HTR-8/SVneo (cell line): ENCODE data around the gene TUBA3D.
"Not testable (repeated sequence)": the region's sequence is repeated elsewhere in the genome, so short reads cannot be mapped to it uniquely, and the experiment has no call there.

Source experiments
- DNase-seq: peaks from one replicate; pipeline ENCODE4 v3.0.0; 2011; ENCODE audit warnings: low spot score, mixed read lengths; ENCODE audit not compliant: insufficient read length
- FAIRE-seq: peaks from 2 replicates; lab custom pipeline; 2011; peaks lifted over from hg19 to GRCh38; lab: Jason Lieb, UNC

Gene TUBA3D

DNA sequence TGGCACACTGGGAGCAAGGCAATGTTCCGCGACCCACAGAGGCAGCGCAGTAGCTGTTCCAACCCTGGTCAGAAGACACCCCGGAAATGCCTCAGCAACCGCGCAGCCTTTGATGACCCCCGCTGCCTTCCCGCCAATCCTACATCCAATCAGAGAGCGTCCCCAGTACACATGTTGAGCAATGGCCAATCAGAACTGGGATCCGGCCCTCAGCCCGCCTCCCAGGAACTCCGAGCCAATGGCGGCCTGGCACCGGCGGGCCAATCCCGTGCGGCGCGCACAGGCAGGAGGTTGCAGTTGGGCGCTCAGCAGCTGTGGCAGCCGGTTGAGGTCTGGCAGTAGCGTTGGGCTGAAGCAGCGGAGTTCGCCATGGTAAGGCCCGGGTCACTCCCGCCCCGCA, at the start of gene TUBA3D:
Gene TUBA3D, plus strand, starts transcription at position 289 of the 400 bp plus-strand sequence. Its CDS starts 81 bp downstream, at position 370.
- no peak for FAIRE-seq
- no peak for DNase-seq

DNA sequence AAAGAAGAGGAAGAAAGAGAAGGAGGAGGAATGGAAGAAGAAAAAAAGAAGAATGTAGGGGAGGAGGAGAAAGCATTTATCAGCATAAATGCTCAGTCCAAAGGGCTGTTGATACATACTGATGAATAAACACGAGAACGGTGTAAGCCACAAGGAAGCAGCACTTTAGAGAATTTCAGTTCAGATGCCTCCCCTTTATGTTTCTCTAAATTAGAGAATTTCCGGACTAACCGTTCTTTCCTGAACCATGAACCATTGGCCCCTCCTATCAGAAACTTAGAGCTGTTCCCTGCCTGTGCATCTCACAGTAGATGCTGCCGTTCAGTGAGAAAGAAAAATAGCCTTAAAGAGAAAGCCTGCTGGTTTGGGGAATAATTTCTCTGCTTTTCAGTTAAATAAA, 49.2 kb upstream of the TUBA3D start:
- FAIRE-seq (no peak), DNase-seq (no peak)

DNA sequence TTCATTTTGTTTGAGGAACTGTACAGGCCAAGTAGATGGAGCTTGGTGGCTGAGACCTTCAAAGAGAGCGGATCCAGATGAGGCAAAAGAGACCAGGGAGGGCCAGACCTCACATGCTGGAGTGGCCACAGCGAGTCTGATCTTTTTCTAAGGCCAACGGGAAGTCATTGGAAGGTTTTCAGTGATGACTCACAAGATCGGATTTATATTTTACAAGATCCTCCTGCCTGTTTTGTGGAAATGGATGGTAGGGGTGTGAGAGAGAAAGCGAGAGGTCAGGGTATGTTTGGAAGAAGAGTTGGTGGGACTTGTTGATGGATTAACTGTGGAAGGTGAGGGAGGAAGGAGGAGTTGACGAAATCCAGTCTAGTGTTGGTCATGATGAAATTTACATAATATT, 44.6 kb upstream of the TUBA3D start:
- DNase-seq (peak; percentile 11), FAIRE-seq (no peak)

DNA sequence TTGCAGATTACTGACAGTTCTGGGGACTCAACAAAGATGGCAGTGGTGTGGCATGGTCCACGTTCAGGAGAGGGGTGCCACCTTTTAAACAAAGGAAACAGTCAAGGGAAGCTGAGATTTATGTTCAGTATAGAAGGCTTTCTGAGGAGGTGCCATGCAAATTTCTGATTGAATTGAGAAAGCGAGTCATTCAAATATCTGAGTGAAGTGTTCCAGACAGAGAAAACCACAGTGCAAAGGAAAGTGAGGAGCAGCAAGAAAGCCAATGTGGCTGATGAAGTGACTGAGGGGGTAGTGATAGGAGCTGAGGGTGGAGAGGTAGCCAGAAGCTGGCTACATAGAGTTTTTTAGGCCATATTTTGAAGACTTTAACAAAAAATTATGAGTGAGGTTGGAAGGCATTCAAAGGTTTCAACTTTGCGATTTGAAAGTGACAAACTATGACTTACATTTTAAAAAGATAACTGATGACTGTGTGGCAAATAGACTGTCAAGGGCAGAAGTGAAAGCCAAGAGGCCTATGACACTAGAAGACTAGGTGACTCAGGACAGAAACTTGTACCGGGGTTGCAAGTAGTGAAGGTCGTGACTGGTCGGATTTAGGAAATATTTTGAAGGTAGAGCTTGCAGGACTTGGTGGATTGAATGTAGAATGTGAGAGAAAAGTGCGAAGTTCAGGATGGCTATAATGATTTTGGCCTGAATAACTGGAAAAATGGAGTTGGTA, 35.0 kb upstream of the TUBA3D start:
- DNase-seq, result not testable (repeated sequence)
- FAIRE-seq, result peak; percentile 31

DNA sequence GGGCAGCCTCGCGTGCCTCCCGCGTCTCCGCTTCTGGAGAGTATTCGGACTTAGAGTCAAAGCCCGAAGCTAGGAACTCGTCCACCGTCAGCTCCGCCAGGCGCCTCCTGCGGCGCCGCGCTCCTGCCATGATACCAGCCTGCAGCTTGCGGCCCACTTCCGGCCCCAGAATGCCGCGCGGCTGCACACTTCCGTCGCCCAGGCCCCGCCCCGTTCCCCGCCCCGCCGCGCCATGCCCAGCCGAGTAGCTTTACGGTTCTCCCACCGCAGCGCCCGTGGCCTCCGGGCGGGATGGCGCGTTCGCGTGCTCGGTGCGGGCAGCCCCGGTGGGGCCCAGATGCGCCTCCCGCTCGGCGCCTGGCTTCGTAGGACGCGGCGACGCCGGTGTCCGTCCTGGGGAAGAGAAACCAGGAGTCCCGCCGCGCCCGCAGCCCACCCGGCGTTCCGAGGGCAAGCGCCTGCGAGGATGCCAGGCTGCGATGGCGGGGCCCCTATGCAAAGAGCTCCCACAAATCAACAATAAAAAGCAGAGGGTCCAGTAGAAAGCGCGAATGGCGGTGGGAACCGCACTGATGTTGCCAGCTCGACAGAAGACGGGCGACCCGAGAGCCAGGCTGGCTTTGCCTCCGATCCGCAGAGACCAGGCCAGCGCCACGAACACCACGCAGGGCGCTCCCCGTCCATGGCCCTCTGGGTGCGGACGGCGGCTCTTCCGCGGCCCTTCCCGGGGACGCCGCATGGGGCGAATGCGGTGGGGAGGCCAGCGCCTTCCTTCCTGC, 31.0 kb upstream of the TUBA3D start:
- not testable (repeated sequence) for FAIRE-seq, DNase-seq

DNA sequence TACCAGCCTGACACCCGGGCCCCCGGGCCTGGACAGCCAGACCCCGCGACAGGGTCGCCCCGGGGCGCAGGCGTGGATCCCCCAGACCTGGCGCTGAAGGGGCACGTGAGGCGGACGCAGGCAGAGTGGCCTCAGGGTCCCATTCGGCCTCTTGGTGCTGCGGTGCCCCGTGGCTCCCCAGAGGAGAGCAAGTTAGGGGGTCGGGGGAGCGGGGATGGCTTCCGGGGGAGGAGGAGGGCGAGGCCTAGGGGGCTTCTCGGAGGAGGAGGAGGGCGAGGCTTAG, 30.5 kb upstream of the TUBA3D start:
- not testable (repeated sequence) for DNase-seq, FAIRE-seq

DNA sequence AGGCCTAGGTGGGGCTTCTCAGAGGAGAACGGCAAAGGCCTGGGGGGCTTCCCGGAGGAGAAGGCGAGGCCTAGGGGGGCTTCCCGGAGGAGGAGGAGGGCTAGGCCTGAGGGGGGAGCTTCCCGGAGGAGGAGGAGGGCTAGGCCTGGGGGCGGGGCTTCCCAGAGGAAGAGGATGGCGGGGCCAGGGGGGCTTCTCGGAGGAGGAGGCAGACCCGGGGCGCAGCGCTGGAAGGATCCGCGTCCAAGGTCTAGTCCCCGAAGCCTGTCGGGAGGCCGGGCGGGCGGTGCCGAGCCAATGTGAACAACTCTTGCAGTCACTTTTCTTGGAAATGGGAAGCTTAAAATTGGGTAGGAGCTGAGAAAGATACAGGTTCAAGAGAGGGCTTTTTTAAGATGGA, 30.0 kb upstream of the TUBA3D start:
- no peak for FAIRE-seq
- no peak for DNase-seq

DNA sequence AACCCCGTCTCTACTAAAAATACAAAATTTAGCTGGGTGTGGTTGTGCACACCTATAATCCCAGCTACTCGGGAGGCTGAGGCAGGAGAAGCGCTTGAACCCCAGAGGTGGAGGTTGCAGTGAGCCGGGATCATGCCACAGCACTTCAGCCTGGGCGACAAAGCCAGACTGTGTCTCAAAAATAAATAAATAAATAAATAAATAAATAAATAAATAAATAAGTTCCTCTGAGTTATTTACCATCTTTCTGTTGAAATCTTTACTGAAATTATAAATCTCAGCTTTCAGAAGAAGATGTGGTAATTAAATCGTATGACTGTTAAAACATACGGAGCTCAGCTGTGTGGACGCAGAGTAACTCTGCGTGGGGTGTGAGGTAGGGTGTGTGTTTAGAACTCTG, 27.9 kb upstream of the TUBA3D start:
- not testable (repeated sequence) for DNase-seq, FAIRE-seq

DNA sequence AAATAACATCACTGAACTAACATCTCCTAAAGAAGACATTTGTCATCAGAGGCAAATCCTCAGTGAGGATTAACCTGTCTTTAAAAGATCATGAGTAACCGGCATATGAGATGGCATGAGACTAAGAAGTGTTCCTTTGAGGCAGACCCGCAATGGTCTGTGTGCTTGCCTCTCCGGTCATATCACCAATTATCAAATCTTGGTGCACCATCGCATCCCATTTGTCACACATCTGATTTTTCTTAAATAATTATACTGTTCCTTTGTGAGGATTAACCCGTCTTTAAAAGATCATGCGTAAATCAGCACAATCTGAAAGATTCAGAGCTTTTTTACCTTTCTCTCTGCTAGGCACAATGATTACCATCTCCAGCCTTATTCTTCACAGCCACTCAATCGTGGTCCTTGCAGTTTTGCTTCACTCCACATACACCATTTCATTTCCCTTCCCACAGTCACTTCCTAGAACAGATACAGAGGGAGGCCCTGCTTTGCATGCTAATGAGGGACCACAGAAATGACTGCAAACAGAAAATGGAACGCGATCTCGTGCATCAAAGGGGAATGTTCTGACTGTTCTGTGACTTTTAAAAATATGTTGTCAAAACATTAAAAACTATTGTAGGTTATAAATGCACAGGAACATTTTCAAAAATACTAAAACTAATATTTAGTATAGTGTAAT, 24.5 kb upstream of the TUBA3D start:
- not testable (repeated sequence) for FAIRE-seq, DNase-seq

DNA sequence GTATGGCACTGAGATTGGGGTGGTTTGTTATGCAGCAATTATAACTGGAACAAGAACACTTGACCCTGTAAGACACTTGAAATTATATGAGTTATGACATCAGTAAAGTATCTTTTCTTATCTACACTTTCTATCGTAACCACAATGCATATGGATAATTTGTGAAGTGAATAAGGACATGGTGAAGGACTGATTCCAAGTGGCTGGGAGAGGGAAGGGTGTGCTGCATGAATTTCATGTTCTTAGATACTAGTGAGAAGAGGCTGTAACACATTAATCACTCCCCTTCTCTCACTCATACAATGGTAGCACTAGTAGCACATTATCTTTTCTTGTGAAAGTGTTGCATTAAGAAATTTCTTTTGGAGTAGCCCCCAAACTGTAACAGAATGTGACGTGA, 21.0 kb upstream of the TUBA3D start:
- not testable (repeated sequence) for FAIRE-seq, DNase-seq

DNA sequence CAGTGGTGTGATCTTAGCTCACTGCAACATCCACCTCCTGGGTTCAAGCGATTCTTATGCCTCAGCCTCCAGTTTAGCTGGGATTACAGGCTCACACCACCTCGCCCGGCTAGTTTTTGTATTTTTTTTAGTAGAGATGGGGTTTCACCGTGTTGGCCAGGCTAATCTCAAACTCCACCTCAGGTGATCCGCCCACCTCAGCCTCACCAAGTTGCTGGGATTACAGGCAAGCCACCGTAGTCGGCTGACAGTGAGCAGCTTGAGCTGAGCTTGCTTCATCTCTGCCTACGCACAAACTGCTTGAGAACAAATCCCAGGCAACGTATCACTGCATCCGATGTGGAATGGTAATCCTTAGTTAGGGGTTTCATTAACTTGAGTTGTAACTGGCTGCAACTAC, 8.2 kb upstream of the TUBA3D start:
- not testable (repeated sequence) for DNase-seq, FAIRE-seq

DNA sequence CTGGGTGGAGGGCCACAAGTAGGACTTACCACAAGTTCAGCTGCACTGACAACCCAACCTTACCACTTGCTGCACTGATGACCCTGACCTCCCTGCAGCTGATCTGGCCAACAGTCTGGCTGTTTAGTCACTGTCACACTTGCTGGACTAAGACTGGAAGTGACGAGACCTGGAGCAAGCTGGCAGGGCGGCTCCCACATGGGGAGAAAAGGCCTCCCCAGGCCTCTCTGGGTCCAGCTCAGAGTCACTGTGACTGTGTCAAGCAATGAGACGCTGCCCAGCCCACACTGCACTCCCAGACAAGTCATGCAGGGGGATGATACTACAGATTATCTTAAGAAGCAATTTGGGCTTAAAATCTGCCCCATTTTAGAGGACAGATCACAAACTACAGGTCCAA, 5.0 kb upstream of the TUBA3D start:
- not testable (repeated sequence) for DNase-seq, FAIRE-seq

DNA sequence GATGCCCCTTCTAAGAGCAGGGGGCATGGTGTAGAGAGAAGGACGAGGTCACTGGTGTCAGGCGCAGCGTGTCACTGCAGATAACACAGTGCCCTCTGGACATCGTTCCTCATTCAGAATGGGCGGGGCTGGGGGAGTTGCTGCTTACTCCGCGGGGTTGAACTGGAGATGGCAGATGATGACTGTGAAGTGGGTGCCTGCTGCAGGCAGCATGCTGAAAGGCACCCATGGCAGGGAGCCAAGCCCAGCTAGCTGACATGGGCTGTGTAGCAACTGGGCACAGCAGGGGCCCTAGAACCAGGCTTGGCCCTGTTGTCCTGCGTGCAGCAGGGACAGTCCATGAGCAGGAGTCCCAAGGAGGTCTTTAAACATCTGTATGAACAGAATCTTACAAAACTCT, 4.3 kb upstream of the TUBA3D start:
- FAIRE-seq, result peak; percentile 49
- DNase-seq, result not testable (repeated sequence)

DNA sequence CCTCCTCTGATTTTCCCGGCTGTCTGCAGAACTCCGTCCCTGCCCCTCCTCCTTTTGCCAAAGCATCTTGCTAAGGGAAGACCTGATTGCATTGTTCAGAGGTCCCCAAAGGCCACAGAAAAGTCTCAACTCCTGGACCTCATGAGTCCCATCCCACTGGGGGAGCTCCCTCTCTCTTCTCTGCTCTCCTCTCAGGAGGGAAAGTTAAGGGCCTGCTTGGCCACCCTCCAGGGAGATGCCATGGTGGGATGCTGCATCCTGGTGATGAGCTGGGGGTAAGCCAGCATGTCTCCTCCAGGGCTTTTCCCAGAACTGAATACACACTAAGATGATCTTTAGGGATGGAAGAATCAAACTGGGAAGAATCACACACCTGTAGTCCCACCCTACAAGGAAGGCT, 2.7 kb upstream of the TUBA3D start:
- not testable (repeated sequence) for FAIRE-seq, DNase-seq

DNA sequence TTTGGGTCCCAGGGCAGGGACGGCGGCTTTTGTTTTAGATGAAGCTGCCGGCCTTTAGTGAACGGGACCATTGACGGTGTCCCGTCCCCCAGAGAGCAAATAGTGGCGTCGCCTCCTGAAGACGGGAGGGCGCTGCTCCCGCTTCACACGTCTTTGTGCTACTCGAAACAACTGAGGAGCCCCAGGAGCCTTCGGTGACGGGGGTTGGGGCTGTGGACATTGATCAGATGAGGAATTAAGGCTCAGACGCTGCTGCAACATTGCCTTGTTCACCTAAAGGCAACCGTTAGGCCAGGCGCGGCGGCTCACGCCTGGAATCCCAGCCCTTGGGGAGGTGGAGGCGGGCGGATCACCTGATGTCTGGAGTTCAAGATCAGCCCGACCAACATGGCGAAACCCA, 444 bp downstream of the TUBA3D start:
- not testable (repeated sequence) for FAIRE-seq

DNA sequence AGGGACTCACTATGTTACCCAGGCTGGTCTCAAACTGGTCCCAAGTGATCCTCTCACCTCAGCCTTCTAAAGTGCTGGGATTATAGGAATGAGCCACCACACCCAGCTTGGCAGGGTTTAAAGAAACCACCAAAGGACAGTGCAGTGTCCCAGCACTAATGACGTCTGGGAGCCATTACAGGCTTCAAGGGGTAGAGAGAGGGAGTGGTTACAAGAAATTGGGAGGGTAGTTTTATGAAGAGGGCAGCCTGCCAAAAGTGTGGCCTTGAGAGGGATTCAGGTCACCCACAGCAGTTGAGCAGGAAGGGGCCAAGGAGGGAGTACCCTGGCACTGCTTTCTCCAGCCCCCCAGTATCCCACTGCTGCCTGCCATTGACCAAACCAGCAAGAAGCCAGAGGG, 1.3 kb downstream of the TUBA3D start:
- not testable (repeated sequence) for FAIRE-seq, DNase-seq

More for the DNA sequence above, 444 bp downstream of the TUBA3D start:
- not testable (repeated sequence) for DNase-seq

DNA sequence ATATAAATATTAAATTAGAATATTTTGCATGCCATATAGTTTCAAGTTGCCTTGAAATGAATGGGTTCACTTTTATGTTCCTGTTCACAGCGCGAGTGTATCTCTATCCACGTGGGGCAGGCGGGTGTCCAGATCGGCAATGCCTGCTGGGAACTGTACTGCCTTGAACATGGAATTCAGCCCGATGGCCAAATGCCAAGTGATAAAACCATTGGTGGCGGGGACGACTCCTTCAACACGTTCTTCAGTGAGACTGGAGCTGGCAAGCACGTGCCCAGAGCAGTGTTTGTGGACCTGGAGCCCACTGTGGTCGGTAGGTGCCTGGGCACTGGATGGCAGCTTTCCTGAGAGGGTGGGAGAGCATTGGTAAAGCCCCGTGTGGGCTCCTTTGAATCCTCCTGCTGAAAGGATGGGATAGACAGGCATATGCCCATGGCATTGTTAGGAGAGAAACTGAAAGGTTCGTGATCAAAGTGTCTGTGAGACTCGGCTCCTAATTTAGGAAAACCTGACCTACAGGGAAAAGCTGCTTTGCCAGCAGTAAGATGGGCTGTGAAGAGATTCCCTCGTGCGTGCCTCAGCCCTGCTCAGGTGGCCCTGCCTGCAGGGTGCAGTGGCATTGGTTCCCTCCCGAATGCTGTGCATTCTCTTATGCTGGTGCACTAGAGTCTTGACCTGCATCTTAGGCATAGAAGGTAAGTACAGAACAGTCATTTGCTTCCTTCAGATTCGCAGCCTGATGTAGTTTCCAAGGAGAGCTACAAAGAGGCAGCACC, 2.3 kb downstream of the TUBA3D start:
- not testable (repeated sequence) for DNase-seq, FAIRE-seq

DNA sequence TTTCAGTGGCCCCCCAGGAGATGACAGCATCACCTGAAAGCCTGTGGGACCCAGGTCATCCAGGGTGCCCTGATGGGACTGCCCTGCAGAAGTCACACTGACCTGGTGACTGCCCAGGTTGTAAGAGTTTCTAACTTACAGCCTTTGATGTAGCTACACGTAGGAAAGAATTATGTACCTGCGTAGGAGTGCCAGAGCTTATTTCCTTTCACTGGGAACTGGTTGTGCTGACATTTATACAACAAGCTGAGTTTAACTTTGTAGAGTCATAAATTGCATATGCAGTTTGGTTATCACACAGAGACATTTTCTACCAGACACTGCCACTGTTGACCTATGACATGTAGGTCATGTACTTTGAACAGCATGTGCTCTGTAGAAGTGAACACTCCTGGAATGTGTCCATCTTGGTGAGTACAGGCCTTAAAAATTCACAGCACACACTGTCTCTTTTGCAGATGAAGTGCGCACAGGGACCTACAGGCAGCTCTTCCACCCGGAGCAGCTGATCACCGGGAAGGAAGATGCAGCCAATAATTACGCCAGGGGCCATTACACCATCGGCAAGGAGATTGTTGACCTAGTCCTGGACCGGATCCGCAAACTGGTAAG, 3.0 kb downstream of the TUBA3D start:
- not testable (repeated sequence) for DNase-seq, FAIRE-seq

DNA sequence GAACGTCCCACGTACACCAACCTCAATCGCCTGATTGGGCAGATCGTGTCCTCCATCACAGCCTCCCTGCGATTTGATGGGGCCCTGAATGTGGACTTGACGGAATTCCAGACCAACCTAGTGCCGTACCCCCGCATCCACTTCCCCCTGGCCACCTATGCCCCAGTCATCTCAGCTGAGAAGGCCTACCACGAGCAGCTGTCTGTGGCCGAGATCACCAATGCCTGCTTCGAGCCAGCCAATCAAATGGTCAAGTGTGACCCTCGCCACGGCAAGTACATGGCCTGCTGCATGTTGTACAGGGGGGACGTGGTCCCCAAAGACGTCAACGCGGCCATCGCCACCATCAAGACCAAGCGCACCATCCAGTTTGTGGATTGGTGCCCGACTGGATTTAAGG, 4.4 kb downstream of the TUBA3D start:
- not testable (repeated sequence) for DNase-seq, FAIRE-seq
